ENCODE results near the gene ZC3H13.

DNA sequence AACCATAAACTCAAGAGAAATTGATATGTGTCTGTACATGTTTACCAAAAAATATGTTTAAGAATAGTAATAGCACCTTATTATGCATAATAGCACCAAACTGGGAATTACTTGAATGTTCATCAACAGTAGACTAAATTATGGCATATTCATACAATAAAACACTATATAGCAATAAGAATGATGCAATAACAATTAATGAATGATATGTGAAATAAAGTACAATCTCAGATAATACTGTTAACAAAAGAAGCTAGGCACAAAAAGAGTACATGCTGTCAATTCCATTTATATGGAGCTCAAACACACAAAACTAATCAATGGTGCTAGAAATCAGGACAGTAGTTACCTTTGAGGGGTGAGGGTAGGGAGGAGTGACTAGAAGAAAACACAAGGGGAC is 36.3 kb downstream of the ZC3H13 start:
- TF ChIP-seq, protein P1, sequence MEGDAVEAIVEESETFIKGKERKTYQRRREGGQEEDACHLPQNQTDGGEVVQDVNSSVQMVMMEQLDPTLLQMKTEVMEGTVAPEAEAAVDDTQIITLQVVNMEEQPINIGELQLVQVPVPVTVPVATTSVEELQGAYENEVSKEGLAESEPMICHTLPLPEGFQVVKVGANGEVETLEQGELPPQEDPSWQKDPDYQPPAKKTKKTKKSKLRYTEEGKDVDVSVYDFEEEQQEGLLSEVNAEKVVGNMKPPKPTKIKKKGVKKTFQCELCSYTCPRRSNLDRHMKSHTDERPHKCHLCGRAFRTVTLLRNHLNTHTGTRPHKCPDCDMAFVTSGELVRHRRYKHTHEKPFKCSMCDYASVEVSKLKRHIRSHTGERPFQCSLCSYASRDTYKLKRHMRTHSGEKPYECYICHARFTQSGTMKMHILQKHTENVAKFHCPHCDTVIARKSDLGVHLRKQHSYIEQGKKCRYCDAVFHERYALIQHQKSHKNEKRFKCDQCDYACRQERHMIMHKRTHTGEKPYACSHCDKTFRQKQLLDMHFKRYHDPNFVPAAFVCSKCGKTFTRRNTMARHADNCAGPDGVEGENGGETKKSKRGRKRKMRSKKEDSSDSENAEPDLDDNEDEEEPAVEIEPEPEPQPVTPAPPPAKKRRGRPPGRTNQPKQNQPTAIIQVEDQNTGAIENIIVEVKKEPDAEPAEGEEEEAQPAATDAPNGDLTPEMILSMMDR (IDR thresholded peaks at IDR 0.05): no peak
- no peak for TF ChIP-seq POLR2AphosphoS5 (IDR thresholded peaks at IDR 0.05)
- no peak for TF ChIP-seq EP300 (IDR thresholded peaks at IDR 0.05)
- no peak for TF ChIP-seq POLR2A (IDR thresholded peaks at IDR 0.05)

All from upper lobe of left lung (tissue), 4 donors.